LNCAP (cell line): ENCODE data around the gene IFNL2.

Experiments
- CTCF ChIP-seq: fragments of 450-650 bp; IDR thresholded peaks from 2 replicates; pipeline ENCODE4 v1.5.1; 2017; ENCODE audit warnings: mild to moderate bottlenecking

IFNL2 gene

GRCh38 chr19:39277598-39277997 is 9.4 kb downstream of the IFNL2 start:
- TF ChIP-seq CTCF, result no peak

GRCh38 chr19:39282021-39282420 is 13.8 kb downstream of the IFNL2 start:
- TF ChIP-seq CTCF, result no peak

- TF ChIP-seq CTCF, result no peak
These were observed 15.8 kb downstream of the IFNL2 start for GRCh38 chr19:39284032-39284431.

GRCh38 chr19:39293394-39293793 is 25.2 kb downstream of the IFNL2 start:
- TF ChIP-seq CTCF, result no peak

- no peak for TF ChIP-seq CTCF
These were observed 28.0 kb downstream of the IFNL2 start, which contains the start of gene IFNL1 for GRCh38 chr19:39296055-39296645. TSS of gene IFNL1 (plus strand) at chr19:39296407. CDS start at chr19:39296422, 15 bp downstream.

GRCh38 chr19:39296906-39297305 is 28.7 kb downstream of the IFNL2 start:
- TF ChIP-seq CTCF, result no peak

- no peak for TF ChIP-seq CTCF
These were observed 29.9 kb downstream of the IFNL2 start for GRCh38 chr19:39297931-39298634.
